Fibroblast of villous mesenchyme (primary cell): ENCODE results near the gene CDC42BPB. TPM values are rescaled to one million over a fixed set of nuclear protein-coding genes. Genes with fewer than 3 reads are reported as not detected.

ENCODE experiments used
- DNase-seq: peaks from one replicate; pipeline ENCODE4 v3.0.0-alpha.2; 2010; ENCODE audit warnings: low read depth
- H3K4me3 ChIP-seq: 2 replicates; pipeline ENCODE4 v1.5.1; 2011; ENCODE audit warnings: low read depth, mild to moderate bottlenecking, low read length
- CTCF ChIP-seq: IDR thresholded peaks from 2 replicates; pipeline ENCODE4 v1.5.1; 2012; ENCODE audit warnings: low read depth, mild to moderate bottlenecking, low read length; ENCODE audit not compliant: insufficient read depth
- total RNA-seq: library from RNA; depleted of rRNA; stranded (reverse); fragments of >200 nt; gene quantifications from 2 replicates; pipeline ENCODE4 v1.2.3, GENCODE V29; 2012

The CDC42BPB gene
- total RNA-seq, 1 donor, result 122 TPM

- no peak for TF ChIP-seq CTCF
- H3K4me3 ChIP-seq, result no peak overlapping the region
Observed at GRCh38 chr14:102971836-102972606, 85.3 kb downstream of the CDC42BPB start.

DNA sequence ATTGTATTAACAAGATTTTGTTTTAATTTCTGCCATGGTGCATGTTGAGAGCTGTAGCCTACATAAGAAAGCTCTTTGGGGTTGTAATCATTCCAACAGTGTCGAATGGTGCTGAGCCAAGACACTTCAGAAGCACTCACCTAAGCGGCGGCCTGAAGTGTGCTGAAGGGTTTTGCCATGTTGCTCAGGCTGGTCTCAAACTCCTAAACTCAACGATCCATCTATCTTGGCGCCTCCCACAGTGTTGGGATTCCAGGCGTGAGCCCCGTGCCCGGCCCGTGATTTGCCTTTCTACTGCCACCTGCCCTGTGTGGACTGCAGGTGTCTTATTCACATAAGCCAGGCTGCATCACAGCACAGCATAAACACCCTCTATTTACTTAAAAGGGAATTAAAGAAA lies 86.0 kb downstream of the CDC42BPB start:
- no peak for DNase-seq
- TF ChIP-seq CTCF, result no peak
- H3K4me3 ChIP-seq, result no peak overlapping the region

More at GRCh38 chr14:102971836-102972606, 85.3 kb downstream of the CDC42BPB start:
- DNase-seq, result no peak

DNA sequence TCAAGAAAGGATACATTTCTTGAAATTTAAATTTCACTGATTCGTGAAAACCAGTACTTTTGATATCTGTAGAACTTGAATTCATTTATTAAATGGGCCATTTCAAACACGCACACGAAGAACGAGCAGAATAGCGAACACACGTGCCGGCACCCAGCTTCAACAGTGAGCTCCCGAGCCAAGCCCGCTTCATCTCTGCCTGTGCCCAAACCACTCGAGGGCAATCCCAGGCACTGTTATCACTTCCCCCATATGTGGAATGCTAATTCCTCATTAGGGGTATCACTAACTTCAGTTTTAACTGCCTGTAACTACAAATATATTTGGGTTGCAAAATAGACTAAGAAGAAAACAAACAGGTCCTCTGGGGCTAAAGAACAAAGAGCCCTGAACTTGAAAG lies 86.9 kb downstream of the CDC42BPB start:
- H3K4me3 ChIP-seq, result no peak overlapping the region
- no peak for TF ChIP-seq CTCF

GRCh38 chr14:102969901-102970300 lies 87.4 kb downstream of the CDC42BPB start:
- no peak overlapping the region for H3K4me3 ChIP-seq
- DNase-seq, result no peak
- no peak for TF ChIP-seq CTCF

More for the DNA sequence above, 86.9 kb downstream of the CDC42BPB start:
- DNase-seq, result no peak

GRCh38 chr14:102969060-102969791 lies 88.1 kb downstream of the CDC42BPB start:
- no peak for DNase-seq
- no peak for TF ChIP-seq CTCF
- H3K4me3 ChIP-seq, result no peak overlapping the region

DNA sequence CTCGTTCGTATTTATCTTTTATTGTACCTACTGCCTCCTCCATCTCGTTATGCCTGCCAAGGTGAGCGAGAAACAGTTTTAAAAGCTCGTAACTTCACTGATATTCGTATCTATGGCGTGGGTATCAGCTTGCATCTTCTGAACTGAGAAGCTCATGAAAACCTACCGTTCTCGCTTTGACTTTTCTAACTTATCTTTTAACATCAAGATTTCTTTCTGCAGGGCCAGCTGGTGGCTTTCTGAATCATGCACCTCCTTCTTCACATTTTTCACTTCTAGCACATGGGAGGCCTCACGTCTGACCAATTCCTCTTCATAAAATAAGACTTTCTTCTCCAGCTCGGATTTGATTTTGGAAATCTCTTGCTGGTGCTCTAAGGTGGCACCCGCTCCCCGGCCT lies 89.0 kb downstream of the CDC42BPB start:
- no peak overlapping the region for H3K4me3 ChIP-seq
- DNase-seq, result no peak
- no peak for TF ChIP-seq CTCF
